AG09319 (cell line): ENCODE measurements around the gene UCP3.
"Not testable (repeated sequence)": the region's sequence is repeated elsewhere in the genome, so short reads cannot be mapped to it uniquely, and the experiment has no call there.

Experiments used
- DNase-seq: peaks from one replicate; pipeline ENCODE4 v3.0.0-alpha.2; 2010; ENCODE audit warnings: low read depth; ENCODE audit errors: extremely low read depth
- TF ChIP-seq, protein P1 (sequence below): IDR thresholded peaks from 2 replicates; pipeline ENCODE4 v1.5.1; 2011; ENCODE audit warnings: low read depth, mild to moderate bottlenecking, inconsistent platforms, low read length, moderate library complexity

Gene UCP3

GRCh38 chr11:73989156-73989555 is 19.7 kb downstream of the UCP3 start:
- TF ChIP-seq, protein P1, sequence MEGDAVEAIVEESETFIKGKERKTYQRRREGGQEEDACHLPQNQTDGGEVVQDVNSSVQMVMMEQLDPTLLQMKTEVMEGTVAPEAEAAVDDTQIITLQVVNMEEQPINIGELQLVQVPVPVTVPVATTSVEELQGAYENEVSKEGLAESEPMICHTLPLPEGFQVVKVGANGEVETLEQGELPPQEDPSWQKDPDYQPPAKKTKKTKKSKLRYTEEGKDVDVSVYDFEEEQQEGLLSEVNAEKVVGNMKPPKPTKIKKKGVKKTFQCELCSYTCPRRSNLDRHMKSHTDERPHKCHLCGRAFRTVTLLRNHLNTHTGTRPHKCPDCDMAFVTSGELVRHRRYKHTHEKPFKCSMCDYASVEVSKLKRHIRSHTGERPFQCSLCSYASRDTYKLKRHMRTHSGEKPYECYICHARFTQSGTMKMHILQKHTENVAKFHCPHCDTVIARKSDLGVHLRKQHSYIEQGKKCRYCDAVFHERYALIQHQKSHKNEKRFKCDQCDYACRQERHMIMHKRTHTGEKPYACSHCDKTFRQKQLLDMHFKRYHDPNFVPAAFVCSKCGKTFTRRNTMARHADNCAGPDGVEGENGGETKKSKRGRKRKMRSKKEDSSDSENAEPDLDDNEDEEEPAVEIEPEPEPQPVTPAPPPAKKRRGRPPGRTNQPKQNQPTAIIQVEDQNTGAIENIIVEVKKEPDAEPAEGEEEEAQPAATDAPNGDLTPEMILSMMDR, result peak; percentile 7
- no peak for DNase-seq

DNA sequence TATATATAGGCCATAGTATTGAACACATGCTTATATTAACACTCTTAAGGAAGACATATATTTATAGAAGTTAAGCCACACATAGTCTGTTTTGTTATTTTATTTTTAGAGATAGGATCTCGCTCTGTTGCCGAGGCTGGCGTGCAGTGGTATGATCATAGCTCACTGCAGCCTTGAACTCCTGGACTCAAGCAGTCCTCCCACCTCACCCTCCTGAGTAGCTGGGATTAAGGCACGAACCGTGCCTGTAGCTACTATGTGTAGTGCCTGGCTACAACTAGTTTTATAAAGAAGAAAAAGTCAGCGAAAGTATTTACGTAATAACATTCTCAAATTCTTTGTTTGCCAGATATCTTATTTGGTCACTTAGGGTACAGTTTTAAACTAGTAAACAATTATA is 20.7 kb downstream of the UCP3 start:
- TF ChIP-seq, protein P1, result no peak
- no peak for DNase-seq

DNA sequence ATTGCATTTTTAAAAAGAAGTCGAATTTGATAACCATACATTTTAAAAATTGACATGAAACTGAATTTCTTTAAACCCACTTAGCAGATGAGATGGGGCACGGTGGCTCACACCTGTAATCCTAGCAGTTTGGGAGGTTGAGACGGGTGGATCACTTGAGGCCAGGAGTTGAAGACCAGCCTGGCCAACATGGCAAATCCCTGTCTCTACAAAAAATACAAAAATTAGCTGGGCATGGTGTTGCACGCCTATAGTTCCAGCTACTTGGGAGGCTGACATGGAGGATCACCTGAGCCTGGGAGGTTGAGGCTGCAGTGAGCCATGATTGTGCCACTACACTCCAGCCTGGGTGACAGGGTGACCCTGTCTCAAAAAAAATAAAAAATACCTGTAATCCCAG is 23.2 kb downstream of the UCP3 start:
- DNase-seq, result not testable (repeated sequence)

- DNase-seq, result no peak
- TF ChIP-seq, protein P1, result no peak
Measured at GRCh38 chr11:73983741-73984538, 24.9 kb downstream of the UCP3 start.

GRCh38 chr11:73982990-73983740 is 25.7 kb downstream of the UCP3 start:
- TF ChIP-seq, protein P1, result no peak
- peak; percentile 47 for DNase-seq

- TF ChIP-seq, protein P1, result no peak
- DNase-seq, result peak; percentile 15
Measured at GRCh38 chr11:73982595-73982989, 26.3 kb downstream of the UCP3 start, which contains the start of gene UCP2. Gene UCP2 (minus strand): TSS chr11:73982843. CDS start chr11:73978378, 4,465 bp downstream.

DNA sequence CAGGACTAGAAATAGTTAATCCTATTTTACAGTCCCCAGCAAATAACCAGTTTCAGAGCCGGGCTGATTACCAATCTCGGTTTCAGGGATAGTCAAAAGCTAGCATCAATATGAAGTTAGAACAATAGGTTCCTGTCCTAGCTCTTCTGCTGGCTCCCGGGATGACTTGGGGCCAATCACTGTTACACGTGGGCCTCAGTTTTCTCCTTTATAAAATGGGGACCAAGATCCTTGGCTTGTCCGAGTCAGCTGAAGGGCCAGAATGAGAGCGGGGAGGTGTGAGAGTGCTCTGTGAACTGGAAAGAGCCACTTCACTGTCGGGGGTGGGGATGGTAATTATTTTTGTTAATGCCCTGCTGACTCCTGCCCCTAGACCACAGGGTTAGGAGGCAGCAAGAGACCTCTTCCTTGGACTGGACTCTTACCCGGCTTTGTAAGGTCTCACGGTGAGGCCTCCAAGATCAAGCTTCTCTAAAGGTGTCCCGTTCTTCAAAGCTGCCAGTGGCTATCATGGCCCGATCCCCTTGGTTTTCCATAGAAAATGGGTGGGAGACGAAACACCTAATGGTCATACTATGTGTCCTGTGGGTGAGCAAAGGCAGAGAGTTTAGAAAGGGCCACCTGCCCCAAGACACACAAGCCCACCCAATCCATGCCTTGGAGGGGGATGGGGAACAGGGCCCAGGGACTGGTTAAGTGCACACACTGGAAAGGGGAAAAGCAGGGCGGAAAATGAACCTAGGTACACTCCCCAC is 27.7 kb downstream of the UCP3 start:
- DNase-seq, result no peak
- TF ChIP-seq, protein P1, result no peak
